Lower leg skin (tissue), 3 donors: ENCODE data around the gene CLTCL1.

Experiments
- CTCF ChIP-seq, 3 donors: fragments of 450-650 bp; IDR thresholded peaks; one replicate each; pipeline ENCODE4 v1.5.1; 2016; ENCODE audit warnings: antibody characterized with exemption in 3 of 3, mild to moderate bottlenecking in 3 of 3, moderate library complexity in 2 of 3
- POLR2A ChIP-seq, 2 donors: fragments of 450-650 bp; IDR thresholded peaks; one replicate each; pipeline ENCODE4 v1.6.1; 2016 to 2017; ENCODE audit warnings: antibody characterized with exemption in 2 of 2, mild to moderate bottlenecking in 1 of 2, moderate library complexity in 1 of 2

- no peak for TF ChIP-seq POLR2A (IDR thresholded peaks at IDR 0.05)
- TF ChIP-seq CTCF (IDR thresholded peaks at IDR 0.05): no peak
Measured at GRCh38 chr22:19295733-19296132, 4.2 kb upstream of the CLTCL1 start.
